GM12864 (cell line): ENCODE results near the gene NME2.

Source experiments
- DNase-seq: peaks from one replicate; pipeline ENCODE4 v3.0.0-alpha.2; 2011; ENCODE audit warnings: low read depth
- H3K4me3 ChIP-seq: 2 replicates; pipeline ENCODE4 v1.5.1; 2011; ENCODE audit warnings: mild to moderate bottlenecking, low read depth, low read length, control low read depth
- TF ChIP-seq, protein P1 (sequence below): IDR thresholded peaks from 2 replicates; pipeline ENCODE4 v1.5.1; 2011; ENCODE audit warnings: low read depth, mild to moderate bottlenecking, moderate library complexity, low read length, control low read depth, inconsistent platforms; ENCODE audit errors: missing control alignments

The NME2 gene

DNA sequence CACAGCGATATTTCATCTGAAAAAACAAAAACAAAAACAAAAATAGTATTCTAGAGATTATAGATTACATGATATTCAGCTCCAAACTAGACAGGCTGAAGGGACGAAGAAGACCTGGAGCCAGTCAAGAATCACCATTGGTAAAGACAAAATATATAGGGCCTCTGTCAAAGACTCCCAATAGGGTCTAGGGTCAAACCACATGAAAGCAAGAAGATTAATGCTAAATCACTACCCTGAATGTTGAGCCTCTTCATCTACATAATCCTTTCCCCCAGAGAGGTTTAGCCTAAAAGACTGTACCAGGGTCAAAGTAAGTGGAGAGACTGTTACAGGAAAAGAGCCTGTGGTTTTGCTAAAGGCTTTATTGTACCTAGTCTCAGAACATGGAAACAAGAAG is 23.6 kb upstream of the NME2 start:
- DNase-seq, result no peak
- TF ChIP-seq, protein P1, sequence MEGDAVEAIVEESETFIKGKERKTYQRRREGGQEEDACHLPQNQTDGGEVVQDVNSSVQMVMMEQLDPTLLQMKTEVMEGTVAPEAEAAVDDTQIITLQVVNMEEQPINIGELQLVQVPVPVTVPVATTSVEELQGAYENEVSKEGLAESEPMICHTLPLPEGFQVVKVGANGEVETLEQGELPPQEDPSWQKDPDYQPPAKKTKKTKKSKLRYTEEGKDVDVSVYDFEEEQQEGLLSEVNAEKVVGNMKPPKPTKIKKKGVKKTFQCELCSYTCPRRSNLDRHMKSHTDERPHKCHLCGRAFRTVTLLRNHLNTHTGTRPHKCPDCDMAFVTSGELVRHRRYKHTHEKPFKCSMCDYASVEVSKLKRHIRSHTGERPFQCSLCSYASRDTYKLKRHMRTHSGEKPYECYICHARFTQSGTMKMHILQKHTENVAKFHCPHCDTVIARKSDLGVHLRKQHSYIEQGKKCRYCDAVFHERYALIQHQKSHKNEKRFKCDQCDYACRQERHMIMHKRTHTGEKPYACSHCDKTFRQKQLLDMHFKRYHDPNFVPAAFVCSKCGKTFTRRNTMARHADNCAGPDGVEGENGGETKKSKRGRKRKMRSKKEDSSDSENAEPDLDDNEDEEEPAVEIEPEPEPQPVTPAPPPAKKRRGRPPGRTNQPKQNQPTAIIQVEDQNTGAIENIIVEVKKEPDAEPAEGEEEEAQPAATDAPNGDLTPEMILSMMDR, result no peak
- H3K4me3 ChIP-seq, result no peak overlapping the region

DNA sequence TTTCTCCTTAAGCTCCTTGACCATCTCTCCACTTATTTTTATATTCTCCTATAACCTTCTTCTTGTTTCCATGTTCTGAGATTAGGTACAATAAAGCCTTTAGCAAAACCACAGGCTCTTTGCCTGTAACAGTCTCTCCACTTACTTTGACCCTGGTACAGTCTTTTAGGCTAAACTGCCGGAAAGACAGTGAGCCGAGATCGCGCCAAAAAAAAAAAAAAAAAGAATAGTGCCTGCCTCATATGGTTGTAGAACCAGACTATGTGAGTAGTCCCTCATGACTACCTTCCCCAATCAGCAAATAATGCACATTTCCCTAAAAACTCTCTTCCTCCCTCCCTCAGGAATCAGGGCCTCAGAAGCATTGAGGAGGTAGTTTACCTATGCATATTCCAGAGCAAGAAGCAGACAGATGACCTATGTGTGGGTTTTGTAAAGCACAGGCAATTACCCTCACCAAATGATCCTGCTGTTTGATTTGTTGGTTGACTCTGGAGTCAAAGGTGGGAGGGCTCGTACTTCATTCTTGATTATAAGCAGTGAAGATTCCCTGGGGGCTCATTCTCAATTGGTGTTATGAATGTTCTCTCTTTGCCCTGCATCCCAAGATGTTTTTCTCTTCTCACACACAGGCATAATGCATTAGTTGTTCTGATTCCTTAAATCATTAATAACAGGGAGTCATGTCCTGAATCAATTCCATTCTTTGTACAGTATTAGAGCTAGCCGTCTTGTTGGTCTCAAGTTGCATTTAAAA is 21.8 kb upstream of the NME2 start:
- TF ChIP-seq, protein P1, result no peak
- no peak for DNase-seq

DNA sequence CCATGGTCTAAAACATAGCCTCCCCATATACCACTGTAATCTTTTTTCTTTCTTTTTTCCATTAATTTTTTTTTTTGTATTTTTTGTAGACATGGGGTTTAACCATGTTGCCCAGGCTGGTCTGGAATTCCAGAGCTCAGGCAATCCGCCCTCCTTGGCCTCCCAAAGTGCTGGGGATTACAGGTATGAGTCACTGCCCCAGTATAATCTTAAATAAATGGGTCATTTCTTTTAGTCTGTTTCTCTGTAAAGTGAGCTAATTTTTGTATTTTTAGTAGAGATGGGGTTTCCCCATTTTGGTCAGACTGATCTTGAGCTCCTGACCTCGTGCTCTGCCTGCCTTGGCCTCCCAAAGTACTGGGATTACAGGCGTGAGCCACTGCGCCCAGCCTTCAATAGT is 18.6 kb upstream of the NME2 start:
- TF ChIP-seq, protein P1, result no peak
- H3K4me3 ChIP-seq, result no peak overlapping the region
- DNase-seq, result no peak

More for the DNA sequence above, 21.8 kb upstream of the NME2 start:
- no peak overlapping the region for H3K4me3 ChIP-seq

DNA sequence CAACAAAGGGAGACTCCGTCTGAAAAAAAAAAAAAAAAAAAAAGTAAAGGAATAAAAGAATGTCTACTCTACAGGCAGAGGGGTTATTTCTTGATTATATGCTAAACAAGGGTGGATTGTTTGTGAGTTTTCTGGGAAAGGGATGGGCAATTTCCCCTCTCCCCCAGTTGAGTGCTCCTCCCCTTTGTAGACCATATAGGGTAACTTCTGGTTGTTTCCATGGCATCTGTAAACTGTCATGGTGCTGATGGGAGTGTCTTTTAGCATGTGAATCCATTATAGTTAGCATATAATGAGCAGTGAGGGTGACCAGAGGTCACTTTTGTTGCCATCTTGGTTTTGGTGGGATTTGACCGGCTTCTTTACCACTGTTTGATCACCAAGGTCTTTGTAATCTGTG is 17.0 kb upstream of the NME2 start:
- H3K4me3 ChIP-seq, result no peak overlapping the region
- TF ChIP-seq, protein P1, result no peak
- no peak for DNase-seq

DNA sequence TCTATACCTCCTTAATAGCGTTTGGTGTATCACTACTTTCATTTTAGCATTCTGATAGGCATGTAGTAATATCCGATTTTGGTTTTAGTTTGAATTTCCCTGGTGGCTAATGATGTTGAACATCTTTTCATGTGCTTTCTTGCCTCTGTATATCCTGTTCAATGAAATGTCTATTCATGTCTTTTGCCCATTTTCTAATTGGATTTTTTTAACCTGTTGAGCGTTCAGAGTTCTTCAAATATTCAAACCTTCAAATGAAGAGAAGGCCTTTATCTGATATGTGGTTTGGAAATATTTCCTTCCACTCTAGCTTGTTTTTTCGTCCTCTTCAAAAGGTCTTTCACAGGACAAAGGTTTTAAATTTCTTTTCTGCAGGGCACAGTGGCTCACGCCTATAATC is 15.3 kb upstream of the NME2 start:
- TF ChIP-seq, protein P1, result no peak
- no peak overlapping the region for H3K4me3 ChIP-seq
- DNase-seq, result no peak

DNA sequence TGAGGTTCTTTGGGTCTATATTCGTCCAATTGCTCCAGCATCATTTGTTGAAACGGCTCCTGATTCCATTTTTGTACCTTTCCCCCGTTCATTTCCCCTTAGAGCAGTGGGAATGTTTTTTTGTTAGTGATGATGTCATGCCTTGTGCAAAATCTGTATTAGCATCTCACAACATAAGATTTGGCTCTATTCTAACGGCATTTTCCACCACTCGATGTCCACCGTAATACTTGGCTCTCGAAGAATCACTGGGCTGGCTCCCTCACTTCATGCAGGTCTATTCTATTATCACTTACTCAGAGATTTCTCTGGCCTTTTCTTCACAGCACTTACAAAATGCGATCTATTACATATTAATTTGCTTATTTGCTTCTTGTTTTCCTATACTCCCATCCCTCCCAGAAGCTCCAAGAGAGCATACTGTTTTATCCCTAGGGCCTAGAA is 13.4 kb upstream of the NME2 start:
- TF ChIP-seq, protein P1, result no peak
- DNase-seq, result no peak
- peak overlapping the region; percentile 46; the same call in 1 of the 2 replicates for H3K4me3 ChIP-seq
